Head of caudate nucleus (tissue), 42 donors: ENCODE results near the gene TTLL11.

Experiments used
- DNase-seq, 42 donors: peaks; one replicate each; pipeline versions ENCODE4 v3.0.0 to v3.0.0-alpha.2; 2020 to 2021; ENCODE audit warnings: mixed read lengths in 7 of 42
- intact Hi-C: fragments of 100-400 bp; cut with DNase I; formaldehyde crosslinking; loops from one replicate; pipeline ENCODE4 v1.15.0; 2022

TTLL11 gene

GRCh38 chr9:121974421-121974820, 118.7 kb downstream of the TTLL11 start:
- no peak for DNase-seq
- intact Hi-C loops: no loop called here

- peak in 11 of 42 donors; percentile 23 to 78 (median 44) for DNase-seq
- intact Hi-C loops: no loop called here
Observed at GRCh38 chr9:121972501-121972981, 120.6 kb downstream of the TTLL11 start.

GRCh38 chr9:121968056-121968455, 125.1 kb downstream of the TTLL11 start:
- DNase-seq: no peak
- intact Hi-C loops: no loop called here

- intact Hi-C loops: no loop called here
- no peak for DNase-seq
Observed at GRCh38 chr9:121966706-121967105, 126.4 kb downstream of the TTLL11 start.

- no peak for DNase-seq
- intact Hi-C loops: no loop called here
Observed at GRCh38 chr9:121963528-121963995, 129.5 kb downstream of the TTLL11 start.

- DNase-seq: no peak
- intact Hi-C loops: no loop called here
Observed at GRCh38 chr9:121962421-121962820, 130.7 kb downstream of the TTLL11 start.

GRCh38 chr9:121960665-121961064, 132.4 kb downstream of the TTLL11 start:
- intact Hi-C loops: no loop called here
- peak in 38 of 42 donors; percentile 31 to 89 (median 66) for DNase-seq

GRCh38 chr9:121958530-121958929, 134.6 kb downstream of the TTLL11 start:
- intact Hi-C loops: no loop called here

GRCh38 chr9:121956808-121957207, 136.3 kb downstream of the TTLL11 start:
- DNase-seq: no peak
- intact Hi-C loops: no loop called here

More at GRCh38 chr9:121958530-121958929, 134.6 kb downstream of the TTLL11 start:
- DNase-seq: no peak

- intact Hi-C loops: no loop called here
- DNase-seq: no peak
Observed at GRCh38 chr9:121955649-121956048, 137.5 kb downstream of the TTLL11 start.

GRCh38 chr9:121954477-121955140, 138.5 kb downstream of the TTLL11 start:
- intact Hi-C loops: no loop called here
- DNase-seq: peak in 21 of 42 donors; percentile 23 to 67 (median 46)

GRCh38 chr9:121952611-121953010, 140.5 kb downstream of the TTLL11 start:
- DNase-seq: no peak
- intact Hi-C loops: no loop called here

- intact Hi-C loops: no loop called here
Observed at GRCh38 chr9:121950866-121951265, 142.2 kb downstream of the TTLL11 start.

GRCh38 chr9:121950441-121950840, 142.7 kb downstream of the TTLL11 start:
- no peak for DNase-seq
- intact Hi-C loops: no loop called here

More at GRCh38 chr9:121950866-121951265, 142.2 kb downstream of the TTLL11 start:
- DNase-seq: no peak

- no peak for DNase-seq
- intact Hi-C loops: no loop called here
Observed at GRCh38 chr9:121949766-121950165, 143.3 kb downstream of the TTLL11 start.

- no peak for DNase-seq
- intact Hi-C loops: no loop called here
Observed at GRCh38 chr9:121949364-121949763, 143.7 kb downstream of the TTLL11 start.

- intact Hi-C loops: no loop called here
- DNase-seq: no peak
Observed at GRCh38 chr9:121947775-121948174, 145.3 kb downstream of the TTLL11 start.

GRCh38 chr9:121946465-121946864, 146.6 kb downstream of the TTLL11 start:
- no peak for DNase-seq
- intact Hi-C loops: no loop called here

- no peak for DNase-seq
- intact Hi-C loops: no loop called here
Observed at GRCh38 chr9:121945849-121946248, 147.3 kb downstream of the TTLL11 start.

- intact Hi-C loops: no loop called here
- no peak for DNase-seq
Observed at GRCh38 chr9:121945281-121945680, 147.8 kb downstream of the TTLL11 start.

- no peak for DNase-seq
- intact Hi-C loops: no loop called here
Observed at GRCh38 chr9:121944711-121945191, 148.4 kb downstream of the TTLL11 start.
